IMR-90 (cell line): ENCODE data around the gene KDM1B. TPM values are rescaled to one million over a fixed set of nuclear protein-coding genes. Genes with fewer than 3 reads are reported as not detected.
A peak's percentile ranks its signal among the peaks of the same experiment; 100 is the strongest.

Source experiments
- ATAC-seq: fragments of 200-7000 bp; cut with Tn5 transposase; 2 replicates; pipeline ENCODE4 v1.9.1; 2020; ENCODE audit warnings: low read depth, mild to moderate bottlenecking, moderate library complexity
- BruUV-seq: library from RNA; stranded (reverse); fragments of 400-500 nt; replicated peaks from 2 replicates; lab custom pipeline; 2021; lab: Mats Ljungman, UMichigan
- CTCF ChIA-PET: fragments of 300-600 bp; formaldehyde crosslinking; extraction: SDS; loops from one replicate; lab custom pipeline; 2021; ENCODE audit warnings: antibody characterized with exemption; lab: Yijun Ruan, JAX
- POLR2A ChIA-PET: fragments of 300-600 bp; sonication (Branson Sonifier 250); formaldehyde crosslinking; loops from one replicate; lab custom pipeline; 2022; ENCODE audit warnings: antibody characterized with exemption; ENCODE audit not compliant: unreplicated experiment; lab: Charles Lee
- DNase-seq: peaks from one replicate; pipeline ENCODE4 v3.0.0; 2013
- H2AFZ ChIP-seq: replicated peaks from 2 replicates; pipeline ENCODE3; 2013; ENCODE audit warnings: low read length, mild to moderate bottlenecking; ENCODE audit not compliant: poor library complexity
- H2AK5ac ChIP-seq: 2 replicates; pipeline ENCODE4 v1.6.1; 2013; ENCODE audit warnings: low read depth, low read length, inconsistent platforms
- H2AK9ac ChIP-seq: replicated peaks from 2 replicates; pipeline ENCODE3; 2013; ENCODE audit warnings: mild to moderate bottlenecking, low read depth, low read length, moderate library complexity; ENCODE audit not compliant: poor library complexity
- H2BK120ac ChIP-seq: 2 replicates; pipeline ENCODE4 v1.6.1; 2013; ENCODE audit warnings: low read depth, low read length, inconsistent platforms
- H2BK15ac ChIP-seq: 3 replicates; pipeline ENCODE4 v1.6.1; 2013; ENCODE audit warnings: low read depth, low read length, inconsistent platforms
- H2BK20ac ChIP-seq: 2 replicates; pipeline ENCODE4 v1.6.1; 2013; ENCODE audit warnings: low read depth, mild to moderate bottlenecking, inconsistent platforms, low read length, moderate library complexity
- H2BK5ac ChIP-seq: 2 replicates; pipeline ENCODE4 v1.6.1; 2013; ENCODE audit warnings: mild to moderate bottlenecking, low read depth, low read length, inconsistent platforms; ENCODE audit not compliant: poor library complexity, severe bottlenecking
- H3K14ac ChIP-seq: replicated peaks from 2 replicates; pipeline ENCODE4 v1.6.1; 2013; ENCODE audit warnings: low read depth, low read length, inconsistent platforms
- H3K18ac ChIP-seq: 2 replicates; pipeline ENCODE4 v1.6.1; 2013; ENCODE audit warnings: low read depth, low read length, control low read depth
- H3K23ac ChIP-seq: 2 replicates; pipeline ENCODE4 v1.6.1; 2013; ENCODE audit warnings: low read depth, low read length, inconsistent platforms
- H3K27ac ChIP-seq: 2 replicates; pipeline ENCODE4 v1.5.1; 2013; ENCODE audit warnings: mild to moderate bottlenecking, control low read depth, low read length; ENCODE audit not compliant: insufficient read depth
- H3K27me3 ChIP-seq: 2 replicates; pipeline ENCODE4 v1.6.1; 2013; ENCODE audit warnings: low read length; ENCODE audit not compliant: control insufficient read depth, insufficient read depth
- H3K36me3 ChIP-seq: 2 replicates; pipeline ENCODE4 v1.6.1; 2013; ENCODE audit warnings: low read length, mixed read lengths; ENCODE audit not compliant: control insufficient read depth, insufficient read depth
- H3K4ac ChIP-seq: 2 replicates; pipeline ENCODE4 v1.6.1; 2013; ENCODE audit warnings: low read depth, low read length, inconsistent platforms
- H3K4me1 ChIP-seq: 2 replicates; pipeline ENCODE4 v1.6.1; 2013; ENCODE audit warnings: low read length, mixed read lengths; ENCODE audit not compliant: control insufficient read depth, insufficient read depth
- H3K4me2 ChIP-seq: 2 replicates; pipeline ENCODE4 v1.6.1; 2013; ENCODE audit warnings: low read depth, mild to moderate bottlenecking, control low read depth, low read length, moderate library complexity
- H3K4me3 ChIP-seq: 2 replicates; pipeline ENCODE4 v1.5.1; 2013; ENCODE audit warnings: low read depth, mild to moderate bottlenecking, control low read depth, low read length, moderate library complexity; ENCODE audit not compliant: insufficient read depth
- H3K56ac ChIP-seq: 2 replicates; pipeline ENCODE4 v1.6.1; 2013; ENCODE audit warnings: low read length, inconsistent platforms; ENCODE audit not compliant: insufficient read depth; ENCODE audit errors: extremely low read depth
- H3K79me1 ChIP-seq, 2 experiments: 2 replicates each; pipeline ENCODE4 v1.6.1; 2013; ENCODE audit warnings: low read length in 2 of 2, inconsistent platforms in 1 of 2, low read depth in 1 of 2
- H3K9ac ChIP-seq: 2 replicates; pipeline ENCODE4 v1.6.1; 2013; ENCODE audit warnings: low read depth, low read length, control low read depth
- H3K9me1 ChIP-seq: 2 replicates; pipeline ENCODE4 v1.6.1; 2013; ENCODE audit warnings: low read length, inconsistent platforms; ENCODE audit not compliant: insufficient read depth
- H3K9me3 ChIP-seq: 2 replicates; pipeline ENCODE4 v1.6.1; 2013; ENCODE audit warnings: low read length; ENCODE audit not compliant: control insufficient read depth, insufficient read depth
- H4K20me1 ChIP-seq: 2 replicates; pipeline ENCODE4 v1.6.1; 2013; ENCODE audit warnings: low read length, inconsistent platforms; ENCODE audit not compliant: insufficient read depth
- H4K5ac ChIP-seq: 2 replicates; pipeline ENCODE4 v1.6.1; 2013; ENCODE audit warnings: mild to moderate bottlenecking, low read depth, low read length, control low read depth
- H4K8ac ChIP-seq, 2 experiments: 2 replicates each; pipeline ENCODE4 v1.6.1; 2013; ENCODE audit warnings: low read depth in 2 of 2, low read length in 2 of 2, control low read depth in 1 of 2, inconsistent platforms in 1 of 2
- H4K91ac ChIP-seq: 2 replicates; pipeline ENCODE4 v1.6.1; 2013; ENCODE audit warnings: low read depth, low read length, inconsistent platforms; ENCODE audit not compliant: insufficient read depth
- ELK1 ChIP-seq: fragments of 150-350 bp; IDR thresholded peaks from 2 replicates; pipeline ENCODE4 v1.6.1; 2016; ENCODE audit warnings: low read depth, mild to moderate bottlenecking, low read length, moderate library complexity, borderline replicate concordance
- MXI1 ChIP-seq: IDR thresholded peaks from 2 replicates; pipeline ENCODE4 v1.6.1; 2012; ENCODE audit warnings: low read depth, mild to moderate bottlenecking, low read length, moderate library complexity, borderline replicate concordance
- SMC3 ChIP-seq: fragments of 150-350 bp; IDR thresholded peaks from 2 replicates; pipeline ENCODE4 v1.6.1; 2016; ENCODE audit warnings: low read depth, mild to moderate bottlenecking, antibody characterized with exemption, low read length, moderate library complexity
- WGBS, 2 experiments: methylation state at CpG; one replicate each; pipeline versions ENCODE4 v1.1.5 to v1.1.7; 2013; ENCODE audit warnings: missing lambda C conversion rate in 2 of 2; ENCODE audit not compliant: insufficient read length in 1 of 2; ENCODE audit errors: extremely low coverage in 2 of 2; 5-methylcytosine and 5-hydroxymethylcytosine counted together
- dilution Hi-C: fragments of 300-500 bp; cut with HindIII; formaldehyde crosslinking; loops from one replicate; pipeline ENCODE4 v1.14.3; 2018; ENCODE audit warnings: low sequenced_read_pairs; ENCODE audit not compliant: unreplicated experiment
- in situ Hi-C: fragments of 300-500 bp; cut with MboI; formaldehyde crosslinking; loops from 3 replicates; pipeline ENCODE4 v1.14.3; 2019; ENCODE audit warnings: low sequenced_read_pairs, inconsistent platforms, mixed read lengths
- intact Hi-C: fragments of 100-400 bp; cut with micrococcal nuclease; formaldehyde crosslinking; loops from 2 replicates; pipeline ENCODE4 v1.10.0; 2022
- polyA plus RNA-seq, 3 experiments: library from polyadenylated mRNA; depleted of rRNA; stranded (reverse); fragments of >200 nt; gene quantifications; 2 replicates each; pipeline ENCODE4 v1.2.3, GENCODE V29; 2012; ENCODE audit warnings: low replicate concordance in 1 of 3
- total RNA-seq: library from RNA; depleted of rRNA; stranded (reverse); fragments of >200 nt; gene quantifications from 2 replicates; pipeline ENCODE4 v1.2.3, GENCODE V29; 2012
- TF ChIP-seq, protein P1 (sequence below): conservative IDR thresholded peaks from 2 replicates; pipeline ENCODE4 v1.5.1; 2012; ENCODE audit warnings: mild to moderate bottlenecking, low read depth, low read length, improper control_type of control experiment
- TF ChIP-seq, protein P2 (sequence below): fragments of 150-350 bp; IDR thresholded peaks from 2 replicates; pipeline ENCODE4 v1.6.1; 2017; ENCODE audit warnings: mild to moderate bottlenecking, antibody characterized with exemption, low read length, low read depth

Gene KDM1B
- total and polyA plus RNA-seq, 2 of the 4 experiments (the other 2 are of a cell fraction) = 13.2 to 16.7 TPM

DNA sequence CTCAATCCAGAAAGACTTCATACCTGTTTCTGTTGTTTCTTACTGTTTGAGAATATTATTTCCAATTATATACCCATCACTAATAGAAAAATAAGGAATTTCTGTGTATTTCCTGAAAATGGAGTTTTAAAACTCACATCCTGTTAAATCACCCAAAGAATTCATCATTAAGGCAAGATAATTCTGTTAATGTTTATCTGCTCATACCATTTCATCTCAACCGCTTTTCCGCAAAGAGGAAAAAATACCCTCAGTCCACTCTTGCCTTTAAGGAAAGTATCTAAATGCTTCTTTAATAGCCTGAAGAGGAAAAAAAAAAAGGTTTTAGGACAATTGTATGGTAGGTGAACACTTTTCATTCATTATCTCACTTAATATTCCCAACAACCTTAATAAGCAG, 7.6 kb upstream of the KDM1B start:
- Histone ChIP-seq H3K23ac (no peak overlapping the region), H3K18ac (no peak overlapping the region), H2AK5ac (no peak overlapping the region), H3K14ac (no peak overlapping the region), H3K9ac (no peak overlapping the region), H3K4me2 (no peak overlapping the region), H2AFZ (no peak overlapping the region), H3K36me3 (no peaks in the 10 kb centered on the region), H3K27ac (no peak overlapping the region), H3K4me3 (no peak overlapping the region), H3K79me1 (peaks cover 0 to 9% of the 10 kb centered on the region in 2 experiments; a peak in 2 of 4 replicates), H2AK9ac (no peak overlapping the region), H3K56ac (no peak overlapping the region), H4K5ac (no peak overlapping the region), H3K4ac (no peak overlapping the region), H2BK5ac (peak overlapping the region; percentile 4), H3K9me1 (no peaks in the 10 kb centered on the region), H4K20me1 (no peaks in the 10 kb centered on the region), H3K4me1 (no peaks in the 10 kb centered on the region; the same call in 1 of the 2 replicates), H2BK15ac (no peak overlapping the region), H3K9me3 (no peaks in the 10 kb centered on the region), H3K27me3 (no peaks in the 10 kb centered on the region), H4K8ac (no peak overlapping the region), H2BK120ac (no peak overlapping the region), H2BK20ac (no peak overlapping the region), H4K91ac (no peak overlapping the region)
- no peak for ATAC-seq
- TF ChIP-seq SMC3 (no peak), ELK1 (no peak), MXI1 (no peak)
- TF ChIP-seq, protein P1, sequence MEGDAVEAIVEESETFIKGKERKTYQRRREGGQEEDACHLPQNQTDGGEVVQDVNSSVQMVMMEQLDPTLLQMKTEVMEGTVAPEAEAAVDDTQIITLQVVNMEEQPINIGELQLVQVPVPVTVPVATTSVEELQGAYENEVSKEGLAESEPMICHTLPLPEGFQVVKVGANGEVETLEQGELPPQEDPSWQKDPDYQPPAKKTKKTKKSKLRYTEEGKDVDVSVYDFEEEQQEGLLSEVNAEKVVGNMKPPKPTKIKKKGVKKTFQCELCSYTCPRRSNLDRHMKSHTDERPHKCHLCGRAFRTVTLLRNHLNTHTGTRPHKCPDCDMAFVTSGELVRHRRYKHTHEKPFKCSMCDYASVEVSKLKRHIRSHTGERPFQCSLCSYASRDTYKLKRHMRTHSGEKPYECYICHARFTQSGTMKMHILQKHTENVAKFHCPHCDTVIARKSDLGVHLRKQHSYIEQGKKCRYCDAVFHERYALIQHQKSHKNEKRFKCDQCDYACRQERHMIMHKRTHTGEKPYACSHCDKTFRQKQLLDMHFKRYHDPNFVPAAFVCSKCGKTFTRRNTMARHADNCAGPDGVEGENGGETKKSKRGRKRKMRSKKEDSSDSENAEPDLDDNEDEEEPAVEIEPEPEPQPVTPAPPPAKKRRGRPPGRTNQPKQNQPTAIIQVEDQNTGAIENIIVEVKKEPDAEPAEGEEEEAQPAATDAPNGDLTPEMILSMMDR = no peak
- TF ChIP-seq, protein P2, sequence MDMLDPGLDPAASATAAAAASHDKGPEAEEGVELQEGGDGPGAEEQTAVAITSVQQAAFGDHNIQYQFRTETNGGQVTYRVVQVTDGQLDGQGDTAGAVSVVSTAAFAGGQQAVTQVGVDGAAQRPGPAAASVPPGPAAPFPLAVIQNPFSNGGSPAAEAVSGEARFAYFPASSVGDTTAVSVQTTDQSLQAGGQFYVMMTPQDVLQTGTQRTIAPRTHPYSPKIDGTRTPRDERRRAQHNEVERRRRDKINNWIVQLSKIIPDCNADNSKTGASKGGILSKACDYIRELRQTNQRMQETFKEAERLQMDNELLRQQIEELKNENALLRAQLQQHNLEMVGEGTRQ = no peak
- dilution Hi-C loops = no loop called here
- BruUV-seq = no TSS peak
- no peak for DNase-seq
- in situ Hi-C loops = no loop called here
- intact Hi-C loops = no loop called here
- ChIA-PET POLR2A (no interaction called here), CTCF (interaction anchor here (0.9 kb wide), 1 partner anchor 18 kb away, joined by 3 read pairs; no protein-coding TSS in a partner anchor)
- WGBS, 2 experiments = no CpG with 5 or more reads among the region's 2 CpGs
